KOPT-K1 (cell line): ENCODE data around the gene FBP1.
A peak's percentile ranks its signal among the peaks of the same experiment; 100 is the strongest.

Experiments
- H3K27ac ChIP-seq: fragments of 200-600 bp; sonication (generic); 2 replicates; pipeline ENCODE4 v1.5.1; 2016; ENCODE audit warnings: antibody characterized with exemption, mild to moderate bottlenecking, low read depth, low read length; ENCODE audit not compliant: poor library complexity, severe bottlenecking
- H3K36me3 ChIP-seq: fragments of 200-600 bp; sonication (generic); 2 replicates; pipeline ENCODE4 v1.5.1; 2017; ENCODE audit warnings: antibody characterized with exemption, mild to moderate bottlenecking, low read length, moderate library complexity; ENCODE audit not compliant: insufficient read depth
- H3K9me3 ChIP-seq: fragments of 200-600 bp; sonication (generic); 2 replicates; pipeline ENCODE4 v1.5.1; 2017; ENCODE audit warnings: antibody characterized with exemption, low read length, mild to moderate bottlenecking; ENCODE audit not compliant: insufficient read depth, poor library complexity, severe bottlenecking

FBP1 gene

GRCh38 chr9:94666364-94667099, 27.2 kb upstream of the FBP1 start:
- Histone ChIP-seq H3K27ac (no peak overlapping the region), H3K36me3 (no peaks in the 10 kb centered on the region), H3K9me3 (no peaks in the 10 kb centered on the region)

- Histone ChIP-seq H3K27ac (no peak overlapping the region), H3K36me3 (no peaks in the 10 kb centered on the region), H3K9me3 (no peaks in the 10 kb centered on the region)
Observed at GRCh38 chr9:94665613-94666012, 26.3 kb upstream of the FBP1 start.

GRCh38 chr9:94664801-94665200, 25.5 kb upstream of the FBP1 start:
- H3K36me3 ChIP-seq, result no peaks in the 10 kb centered on the region

GRCh38 chr9:94663640-94664039, 24.3 kb upstream of the FBP1 start:
- no peaks in the 10 kb centered on the region for H3K9me3 ChIP-seq
- no peak overlapping the region for H3K27ac ChIP-seq
- no peaks in the 10 kb centered on the region for H3K36me3 ChIP-seq

More at GRCh38 chr9:94664801-94665200, 25.5 kb upstream of the FBP1 start:
- Histone ChIP-seq H3K27ac (no peak overlapping the region), H3K9me3 (no peaks in the 10 kb centered on the region)

GRCh38 chr9:94663140-94663539, 23.8 kb upstream of the FBP1 start:
- no peak overlapping the region for H3K27ac ChIP-seq
- H3K36me3 ChIP-seq, result no peaks in the 10 kb centered on the region
- no peaks in the 10 kb centered on the region for H3K9me3 ChIP-seq

GRCh38 chr9:94657021-94657725, 17.9 kb upstream of the FBP1 start:
- H3K9me3 ChIP-seq, result no peaks in the 10 kb centered on the region
- no peaks in the 10 kb centered on the region for H3K36me3 ChIP-seq
- peak overlapping the region; percentile 50 for H3K27ac ChIP-seq

GRCh38 chr9:94656200-94656599, 16.9 kb upstream of the FBP1 start:
- Histone ChIP-seq H3K36me3 (no peaks in the 10 kb centered on the region), H3K9me3 (no peaks in the 10 kb centered on the region), H3K27ac (peak overlapping the region; percentile 50)

- Histone ChIP-seq H3K9me3 (no peaks in the 10 kb centered on the region), H3K27ac (peak overlapping the region; percentile 50), H3K36me3 (no peaks in the 10 kb centered on the region)
Observed at GRCh38 chr9:94655739-94656138, 16.4 kb upstream of the FBP1 start.

GRCh38 chr9:94654165-94654894, 15.0 kb upstream of the FBP1 start:
- no peaks in the 10 kb centered on the region for H3K9me3 ChIP-seq
- H3K36me3 ChIP-seq, result no peaks in the 10 kb centered on the region
- no peak overlapping the region for H3K27ac ChIP-seq

DNA sequence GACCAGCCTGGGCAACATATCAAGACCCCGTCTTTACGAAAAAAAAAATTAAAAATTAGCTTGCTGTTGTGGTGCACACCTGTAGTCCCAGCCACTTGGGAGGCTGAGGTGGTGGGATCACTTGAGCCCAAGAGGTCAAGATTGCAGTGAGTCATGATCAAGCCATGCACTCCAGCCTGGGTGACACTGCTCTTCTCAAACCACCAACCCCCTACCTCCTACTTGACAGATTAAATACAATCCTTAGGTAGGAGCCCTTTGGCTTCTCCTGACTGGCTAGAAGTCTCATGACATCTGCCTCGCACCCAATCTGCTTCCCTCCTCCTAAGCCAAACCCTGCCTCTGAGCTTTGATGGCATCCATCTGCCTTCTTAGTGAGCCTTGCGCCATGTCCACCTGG, 11.6 kb upstream of the FBP1 start:
- H3K27ac ChIP-seq, result no peak overlapping the region

GRCh38 chr9:94649100-94649819, 9.9 kb upstream of the FBP1 start:
- H3K27ac ChIP-seq, result no peak overlapping the region
- no peaks in the 10 kb centered on the region for H3K36me3 ChIP-seq
- no peaks in the 10 kb centered on the region for H3K9me3 ChIP-seq

More for the DNA sequence above, 11.6 kb upstream of the FBP1 start:
- Histone ChIP-seq H3K36me3 (no peaks in the 10 kb centered on the region), H3K9me3 (no peaks in the 10 kb centered on the region)

DNA sequence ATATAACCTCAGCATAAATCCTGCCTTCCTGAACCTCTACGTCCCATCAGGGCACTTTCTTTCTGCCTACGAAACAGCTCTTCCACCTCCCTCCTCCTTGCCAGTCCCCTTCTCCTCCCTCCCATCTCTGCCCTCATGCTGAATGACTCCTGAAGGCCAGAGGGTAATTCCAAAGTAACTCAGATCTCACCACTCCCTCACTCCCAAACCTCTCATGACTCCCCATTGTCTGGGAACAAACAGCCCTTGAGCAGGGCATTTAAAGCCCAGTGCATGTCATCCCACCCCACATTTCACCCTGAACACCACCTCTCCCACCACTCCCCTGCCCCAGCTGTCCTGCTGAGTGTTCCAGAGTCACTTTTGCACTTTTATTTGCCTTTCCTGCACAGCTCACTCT, 8.9 kb upstream of the FBP1 start:
- no peaks in the 10 kb centered on the region for H3K36me3 ChIP-seq
- H3K27ac ChIP-seq, result no peak overlapping the region
- H3K9me3 ChIP-seq, result no peaks in the 10 kb centered on the region

- Histone ChIP-seq H3K27ac (no peak overlapping the region), H3K36me3 (no peaks in the 10 kb centered on the region), H3K9me3 (no peaks in the 10 kb centered on the region)
Observed at GRCh38 chr9:94645901-94646300, 6.6 kb upstream of the FBP1 start.

DNA sequence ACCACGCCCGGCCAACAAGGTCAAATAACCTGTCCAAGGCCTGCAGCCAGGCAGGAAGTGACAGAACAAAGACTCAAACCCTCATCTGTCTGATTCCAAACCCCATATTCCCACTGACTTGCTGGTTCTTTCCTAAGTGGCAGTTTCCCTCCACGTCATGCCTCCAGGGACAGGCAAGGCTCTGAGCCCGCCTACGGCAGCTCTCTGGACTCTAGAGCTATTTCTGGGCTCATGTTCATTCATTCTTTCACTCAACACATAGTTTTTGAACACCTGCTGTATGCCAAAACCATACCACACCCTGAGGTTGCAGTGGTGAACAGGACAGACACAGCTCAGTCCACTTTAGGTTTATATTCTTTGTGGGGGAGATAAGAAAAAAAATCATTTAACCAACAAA, 5.2 kb upstream of the FBP1 start:
- H3K36me3 ChIP-seq, result no peaks in the 10 kb centered on the region
- H3K27ac ChIP-seq, result no peak overlapping the region

DNA sequence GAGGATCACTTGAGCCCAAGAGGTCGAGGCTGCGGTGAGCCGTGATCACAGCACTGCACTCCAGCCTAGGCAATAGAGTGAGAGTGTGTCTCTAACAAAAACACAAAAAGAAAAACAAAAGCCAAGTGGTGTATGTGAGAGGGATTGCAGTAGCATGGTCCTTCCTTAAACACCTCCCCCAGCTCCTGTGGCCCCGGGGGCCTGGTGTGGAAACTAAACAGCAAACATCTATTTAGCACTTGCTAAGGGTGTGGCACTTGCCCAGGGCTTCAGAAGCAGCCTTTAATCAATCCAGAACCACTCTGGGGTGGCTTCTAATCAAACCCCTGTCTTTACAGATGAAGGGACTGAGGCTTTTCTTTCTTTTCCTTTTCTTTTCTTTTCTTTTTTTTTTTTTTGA, 4.4 kb upstream of the FBP1 start:
- Histone ChIP-seq H3K27ac (no peak overlapping the region), H3K9me3 (no peaks in the 10 kb centered on the region), H3K36me3 (no peaks in the 10 kb centered on the region)

More for the DNA sequence above, 5.2 kb upstream of the FBP1 start:
- no peaks in the 10 kb centered on the region for H3K9me3 ChIP-seq
